Body of pancreas (tissue), 4 donors: Measurements from ENCODE around the gene LRRC32. TPM values are rescaled to one million over a fixed set of nuclear protein-coding genes. Genes with fewer than 3 reads are reported as not detected.

Experiments
- ATAC-seq: fragments of 150-250 bp; one replicate; pipeline ENCODE4 v1.9.1; 2016
- DNase-seq, 4 donors: peaks; one replicate each; pipeline ENCODE4 v3.0.0-alpha.2; 2019
- H3K27ac ChIP-seq, 4 donors: fragments of 200-600 bp; sonication (generic); 1 replicate in 3 of 4; 2 replicates in 1 of 4; pipeline versions ENCODE4 v1.5.1 to v1.6.1; 2016 to 2019; ENCODE audit warnings: mild to moderate bottlenecking in 1 of 4, mixed read lengths in 1 of 4, moderate library complexity in 1 of 4
- H3K27me3 ChIP-seq, 2 donors: fragments of 200-600 bp; sonication (generic); one replicate each; pipeline ENCODE4 v1.6.0; 2016; ENCODE audit warnings: mild to moderate bottlenecking in 1 of 2
- H3K36me3 ChIP-seq, 2 donors: fragments of 200-600 bp; sonication (generic); replicated peaks in 1 of 2; 2 replicates each; pipeline ENCODE4 v1.5.1; 2016; ENCODE audit warnings: low read depth in 2 of 2; ENCODE audit not compliant: insufficient read depth in 1 of 2
- H3K4me1 ChIP-seq: fragments of 200-600 bp; sonication (generic); one replicate; pipeline ENCODE4 v1.6.0; 2016
- H3K4me3 ChIP-seq, 2 donors: fragments of 200-600 bp; sonication (generic); 1 replicate in 1 of 2; 2 replicates in 1 of 2; pipeline ENCODE4 v1.5.1; 2016 to 2019
- H3K9me3 ChIP-seq, 3 donors: fragments of 200-600 bp; sonication (generic); 1 replicate in 2 of 3; 2 replicates in 1 of 3; pipeline ENCODE4 v1.5.1; 2016
- CTCF ChIP-seq, 7 experiments: fragments of 450-650 bp in 4 of 7; fragments of 200-600 bp in 3 of 7; sonication (generic) in 3 of 7; IDR thresholded peaks; one replicate each; pipeline ENCODE4 v1.5.1; 2016 to 2019; ENCODE audit warnings: antibody characterized with exemption in 7 of 7
- POLR2A ChIP-seq, 3 donors: fragments of 450-650 bp; IDR thresholded peaks; one replicate each; pipeline ENCODE4 v1.6.1; 2016; ENCODE audit warnings: antibody characterized with exemption in 3 of 3, mild to moderate bottlenecking in 2 of 3
- WGBS, 2 donors: methylation state at CpG; one replicate each; pipeline ENCODE4 v1.1.5; 2017; 5-methylcytosine and 5-hydroxymethylcytosine counted together
- intact Hi-C: fragments of 100-400 bp; cut with DNase I; formaldehyde crosslinking; loops from one replicate; pipeline ENCODE4 v1.15.1; 2023
- total RNA-seq, 2 donors: library from RNA; depleted of rRNA; stranded (reverse); fragments of >200 nt; gene quantifications; one replicate each; pipeline ENCODE4 v1.1.0, GENCODE V29; 2016

The LRRC32 gene
- total RNA-seq, 2 donors from 2014 or later = 9.1 to 17.8 TPM

GRCh38 chr11:76617553-76618265 lies 52.8 kb downstream of the LRRC32 start:
- no peaks in the 10 kb centered on the region for H3K9me3 ChIP-seq
- DNase-seq = no peak
- no peak overlapping the region for H3K27ac ChIP-seq
- no peak overlapping the region for H3K4me3 ChIP-seq
- WGBS, 2 donors = 73 to 80% methylated on average over 7 of the region's 7 CpGs
- no peak for TF ChIP-seq CTCF (IDR thresholded peaks at IDR 0.05)
- H3K27me3 ChIP-seq = no peaks in the 10 kb centered on the region
- H3K4me1 ChIP-seq = no peaks in the 10 kb centered on the region
- intact Hi-C loops = no loop called here
- ATAC-seq = no peak
- no peaks in the 10 kb centered on the region for H3K36me3 ChIP-seq

GRCh38 chr11:76616676-76617552 lies 53.6 kb downstream of the LRRC32 start:
- Histone ChIP-seq H3K36me3 (no peaks in the 10 kb centered on the region), H3K4me3 (no peak overlapping the region), H3K9me3 (no peaks in the 10 kb centered on the region), H3K27me3 (no peaks in the 10 kb centered on the region), H3K27ac (no peak overlapping the region), H3K4me1 (no peaks in the 10 kb centered on the region)
- no peak for TF ChIP-seq POLR2A (IDR thresholded peaks at IDR 0.05)
- no peak for TF ChIP-seq CTCF (IDR thresholded peaks at IDR 0.05)
- intact Hi-C loops = no loop called here
- 74 to 94% methylated on average over 8 to 10 of the region's 10 CpGs for WGBS, 2 donors
- no peak for DNase-seq
- no peak for ATAC-seq

- intact Hi-C loops = no loop called here
- TF ChIP-seq POLR2A (IDR thresholded peaks at IDR 0.05) (no peak), CTCF (IDR thresholded peaks at IDR 0.05) (no peak)
- ATAC-seq = peak; percentile 40
- 36 to 41% methylated on average over 4 of the region's 4 CpGs for WGBS, 2 donors
- DNase-seq = peak in 2 of 4 donors; percentile 40 to 44
- H3K4me1 ChIP-seq = peaks cover under 1% of the 10 kb centered on the region
- no peak overlapping the region for H3K4me3 ChIP-seq
- H3K27me3 ChIP-seq = no peaks in the 10 kb centered on the region
- H3K9me3 ChIP-seq = no peaks in the 10 kb centered on the region
- H3K36me3 ChIP-seq = no peaks in the 10 kb centered on the region
- peak overlapping the region in 1 of 4 donors; percentile 40 for H3K27ac ChIP-seq
These were observed 54.6 kb downstream of the LRRC32 start for GRCh38 chr11:76615950-76616349.

- 85 to 93% methylated on average over 6 to 12 of the region's 12 CpGs for whole genome bisulfite sequencing, 2 donors
- H3K27ac ChIP-seq = peak overlapping the region in 1 of 4 donors; percentile 33
- H3K9me3 ChIP-seq = no peaks in the 10 kb centered on the region
- no peak overlapping the region for H3K4me3 ChIP-seq
- DNase-seq (no peak), ATAC-seq (peak; percentile 50)
- peaks cover 3% of the 10 kb centered on the region for H3K4me1 ChIP-seq
- intact Hi-C loops = no loop called here
- no peaks in the 10 kb centered on the region for H3K36me3 ChIP-seq
- H3K27me3 ChIP-seq = no peaks in the 10 kb centered on the region
- no peak for TF ChIP-seq POLR2A (IDR thresholded peaks at IDR 0.05)
These were observed 55.9 kb downstream of the LRRC32 start for GRCh38 chr11:76614471-76615179.

- ATAC-seq = no peak
These were observed 56.6 kb downstream of the LRRC32 start for GRCh38 chr11:76613901-76614300.

More at GRCh38 chr11:76613901-76614300, 56.6 kb downstream of the LRRC32 start:
- intact Hi-C loops = no loop called here
- Histone ChIP-seq H3K36me3 (no peaks in the 10 kb centered on the region), H3K4me3 (no peak overlapping the region), H3K27ac (no peak overlapping the region), H3K9me3 (no peaks in the 10 kb centered on the region), H3K4me1 (peaks cover 3% of the 10 kb centered on the region), H3K27me3 (no peaks in the 10 kb centered on the region)
- TF ChIP-seq POLR2A (IDR thresholded peaks at IDR 0.05) (no peak), CTCF (IDR thresholded peaks at IDR 0.05) (no peak)
- DNase-seq = no peak
- whole genome bisulfite sequencing, 2 donors = 64 to 71% methylated on average over 4 of the region's 4 CpGs
